Liver (tissue), 9 donors: ENCODE measurements around the gene PLN. TPM values are rescaled to one million over a fixed set of nuclear protein-coding genes. Genes with fewer than 3 reads are reported as not detected.

ENCODE experiments used
- DNase-seq: peaks from one replicate; pipeline ENCODE4 v3.0.0-alpha.2; 2017; ENCODE audit warnings: low spot score
- H3K27ac ChIP-seq, 2 donors: one replicate each; pipeline ENCODE4 v1.7.0; 2013; ENCODE audit warnings: inconsistent platforms in 2 of 2, low read length in 2 of 2, control low read depth in 1 of 2, low read depth in 1 of 2, mild to moderate bottlenecking in 1 of 2
- H3K27me3 ChIP-seq, 4 donors: one replicate each; pipeline versions ENCODE4 v1.6.1 to v1.7.0; 2013; ENCODE audit warnings: low read length in 3 of 4, inconsistent platforms in 1 of 4, mild to moderate bottlenecking in 1 of 4, moderate library complexity in 1 of 4; ENCODE audit not compliant: control insufficient read depth in 4 of 4, insufficient read depth in 4 of 4
- H3K36me3 ChIP-seq, 4 donors: one replicate each; pipeline versions ENCODE4 v1.6.1 to v1.7.0; 2013; ENCODE audit warnings: low read length in 3 of 4, mild to moderate bottlenecking in 3 of 4, low read depth in 1 of 4, moderate library complexity in 1 of 4; ENCODE audit not compliant: control insufficient read depth in 4 of 4, insufficient read depth in 3 of 4
- H3K4me1 ChIP-seq, 4 donors: one replicate each; pipeline versions ENCODE4 v1.6.1 to v1.7.0; 2013; ENCODE audit warnings: low read length in 3 of 4, mild to moderate bottlenecking in 3 of 4, moderate library complexity in 1 of 4; ENCODE audit not compliant: control insufficient read depth in 4 of 4, insufficient read depth in 4 of 4
- H3K4me3 ChIP-seq, 3 donors: one replicate each; pipeline versions ENCODE4 v1.6.1 to v1.7.0; 2013; ENCODE audit warnings: low read length in 3 of 3, control low read depth in 1 of 3, low read depth in 1 of 3, mild to moderate bottlenecking in 1 of 3
- H3K9ac ChIP-seq, 2 donors: one replicate each; pipeline ENCODE4 v1.7.0; 2013; ENCODE audit warnings: low read length in 2 of 2, mild to moderate bottlenecking in 2 of 2, moderate library complexity in 2 of 2, control low read depth in 1 of 2, low read depth in 1 of 2
- H3K9me3 ChIP-seq, 4 donors: one replicate each; pipeline versions ENCODE4 v1.6.1 to v1.7.0; 2013; ENCODE audit warnings: low read length in 3 of 4; ENCODE audit not compliant: control insufficient read depth in 4 of 4
- GABPA ChIP-seq, 2 donors: IDR thresholded peaks in 1 of 2; conservative IDR thresholded peaks in 1 of 2; 2 replicates each; pipeline ENCODE4 v1.6.1; 2016; ENCODE audit warnings: antibody characterized with exemption in 2 of 2, mild to moderate bottlenecking in 1 of 2, moderate library complexity in 1 of 2
- JUND ChIP-seq, 2 donors: IDR thresholded peaks; 2 replicates each; pipeline ENCODE4 v1.6.1; 2016; ENCODE audit warnings: antibody characterized with exemption in 2 of 2
- NR2F2 ChIP-seq: IDR thresholded peaks from 2 replicates; pipeline ENCODE4 v1.6.1; 2016; ENCODE audit warnings: antibody characterized with exemption
- RAD21 ChIP-seq, 2 donors: IDR thresholded peaks; 2 replicates each; pipeline ENCODE4 v1.6.1; 2016; ENCODE audit warnings: antibody characterized with exemption in 2 of 2, mild to moderate bottlenecking in 2 of 2
- SP1 ChIP-seq: IDR thresholded peaks from 2 replicates; pipeline ENCODE4 v1.6.1; 2018; ENCODE audit warnings: antibody characterized with exemption, mild to moderate bottlenecking
- TAF1 ChIP-seq: conservative IDR thresholded peaks from 2 replicates; pipeline ENCODE4 v1.6.1; 2016; ENCODE audit warnings: antibody characterized with exemption, mild to moderate bottlenecking
- whole genome bisulfite sequencing: extraction: QIAGEN DNeasy Blood & Tissue Kit; methylation state at CpG from one replicate; pipeline ENCODE4 v1.1.7; 2013; 5-methylcytosine and 5-hydroxymethylcytosine counted together
- polyA plus RNA-seq, 2 donors: library from polyadenylated mRNA; stranded (reverse) in 1 of 2; unstranded in 1 of 2; fragments of 200-250 nt in 1 of 2; fragments of >200 nt in 1 of 2; fragmentation: Nextera tagmentation in 1 of 2; extraction: Ambion mirVana in 1 of 2; gene quantifications; one replicate each; pipeline versions ENCODE4 v1.2.1 to v1.2.3, GENCODE V29; 2013 to 2015
- total RNA-seq, 2 donors: library from RNA; depleted of rRNA; stranded (reverse); fragments of >200 nt; gene quantifications; one replicate each; pipeline ENCODE4 v1.2.3, GENCODE V29; 2014
- TF ChIP-seq, protein P1 (sequence below): fragments of 150-350 bp; IDR thresholded peaks from 2 replicates; pipeline ENCODE4 v1.5.1; 2017; ENCODE audit warnings: improper control_type of control experiment, low read depth, low read length; ENCODE audit not compliant: missing input control
- donor health status: healthy.
- donor health status: healthy.
- donor health status: healthy.
- donor health status: healthy.
- donor health status: healthy.

The PLN gene
- total and polyA plus RNA-seq, 4 donors, result 0.14 to 1.3 (median 0.44) TPM

DNA sequence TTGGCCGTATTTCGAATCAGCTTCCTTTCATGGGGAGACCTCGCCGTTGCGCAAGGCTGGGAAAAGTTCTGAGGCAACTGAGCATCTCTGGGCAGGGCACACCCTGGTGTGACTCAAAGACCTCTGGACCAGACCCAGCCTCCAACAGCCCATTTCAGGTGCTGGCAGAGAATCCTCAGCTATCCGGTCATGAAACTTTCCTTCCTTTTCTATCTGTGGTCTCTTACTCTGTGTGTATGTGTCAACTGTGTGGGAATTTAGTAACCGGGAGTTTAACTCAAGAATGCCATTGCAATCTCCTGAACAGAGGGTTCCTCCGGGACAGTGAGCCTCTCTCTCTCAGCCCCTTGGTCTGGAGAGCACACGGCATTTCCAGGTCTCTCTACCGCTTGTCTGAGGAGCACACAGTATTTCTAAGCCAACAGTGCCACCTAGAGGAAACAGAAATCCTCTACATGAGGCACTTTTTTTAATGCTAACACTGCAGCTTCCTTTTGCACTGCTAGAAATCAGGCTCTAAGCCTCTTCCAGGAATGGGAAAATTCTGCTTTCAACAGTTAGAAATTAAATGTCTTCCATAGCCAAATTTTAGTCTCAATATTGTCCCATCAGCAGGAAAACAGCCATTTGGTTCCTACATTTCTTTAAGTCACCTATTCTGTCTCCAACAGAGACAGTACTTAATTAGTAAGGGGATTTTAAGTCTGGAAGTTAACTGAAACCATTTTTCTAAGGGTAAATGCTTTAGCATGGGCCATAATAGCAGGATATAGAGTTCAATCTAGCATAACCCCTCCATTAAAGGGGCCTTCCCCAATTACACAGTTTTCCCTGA, 32.7 kb downstream of the PLN start:
- Histone ChIP-seq H3K27ac (no peak overlapping the region), H3K9me3 (peaks cover 0 to 4% (median 2%) of the 10 kb centered on the region in 4 donors), H3K36me3 (no peaks in the 10 kb centered on the region), H3K9ac (no peak overlapping the region), H3K4me3 (no peak overlapping the region), H3K27me3 (no peaks in the 10 kb centered on the region), H3K4me1 (peaks cover 0 to 2% (median 0%) of the 10 kb centered on the region in 4 donors)
- no peak for DNase-seq
- TF ChIP-seq, protein P1, sequence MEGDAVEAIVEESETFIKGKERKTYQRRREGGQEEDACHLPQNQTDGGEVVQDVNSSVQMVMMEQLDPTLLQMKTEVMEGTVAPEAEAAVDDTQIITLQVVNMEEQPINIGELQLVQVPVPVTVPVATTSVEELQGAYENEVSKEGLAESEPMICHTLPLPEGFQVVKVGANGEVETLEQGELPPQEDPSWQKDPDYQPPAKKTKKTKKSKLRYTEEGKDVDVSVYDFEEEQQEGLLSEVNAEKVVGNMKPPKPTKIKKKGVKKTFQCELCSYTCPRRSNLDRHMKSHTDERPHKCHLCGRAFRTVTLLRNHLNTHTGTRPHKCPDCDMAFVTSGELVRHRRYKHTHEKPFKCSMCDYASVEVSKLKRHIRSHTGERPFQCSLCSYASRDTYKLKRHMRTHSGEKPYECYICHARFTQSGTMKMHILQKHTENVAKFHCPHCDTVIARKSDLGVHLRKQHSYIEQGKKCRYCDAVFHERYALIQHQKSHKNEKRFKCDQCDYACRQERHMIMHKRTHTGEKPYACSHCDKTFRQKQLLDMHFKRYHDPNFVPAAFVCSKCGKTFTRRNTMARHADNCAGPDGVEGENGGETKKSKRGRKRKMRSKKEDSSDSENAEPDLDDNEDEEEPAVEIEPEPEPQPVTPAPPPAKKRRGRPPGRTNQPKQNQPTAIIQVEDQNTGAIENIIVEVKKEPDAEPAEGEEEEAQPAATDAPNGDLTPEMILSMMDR, result peak; percentile 79
- TF ChIP-seq RAD21 (IDR thresholded peaks at IDR 0.05), result peak; percentile 91 to 92
- no peak for TF ChIP-seq NR2F2
- 56% methylated on average over 10 of the region's 10 CpGs for WGBS

DNA sequence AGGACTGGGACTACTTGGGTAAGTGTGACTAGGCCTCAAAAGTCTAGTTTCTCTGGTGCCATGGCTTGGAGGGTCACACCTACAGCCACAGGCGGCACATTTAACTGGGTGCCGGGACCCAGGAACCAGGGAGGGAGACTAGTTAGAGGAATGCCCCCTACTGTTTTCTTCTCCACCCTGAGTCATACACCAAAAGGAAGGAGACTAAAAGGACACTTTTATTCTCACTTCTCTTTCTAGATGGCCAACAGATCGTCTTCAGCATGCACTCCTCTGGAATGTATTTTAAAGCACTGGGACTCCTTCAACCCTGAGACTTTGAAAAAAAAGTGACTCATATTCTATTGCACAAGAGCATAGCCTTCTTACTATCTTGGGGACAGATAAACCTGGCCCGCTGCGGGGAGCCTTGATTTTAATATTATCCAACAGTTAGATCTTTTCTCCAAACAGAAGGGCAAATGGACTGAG, 33.4 kb downstream of the PLN start:
- Histone ChIP-seq H3K27me3 (no peaks in the 10 kb centered on the region), H3K36me3 (no peaks in the 10 kb centered on the region), H3K9ac (no peak overlapping the region), H3K27ac (no peak overlapping the region), H3K4me1 (peaks cover 0 to 2% (median 0%) of the 10 kb centered on the region in 4 donors), H3K9me3 (peaks cover 0 to 4% (median 2%) of the 10 kb centered on the region in 4 donors), H3K4me3 (no peak overlapping the region)
- WGBS, result 85% methylated on average over 5 of the region's 5 CpGs
- TF ChIP-seq JUND (IDR thresholded peaks at IDR 0.05) (no peak), GABPA (IDR thresholded peaks at IDR 0.05 in 1 of 2, conservative IDR thresholded peaks at IDR 0.05 in 1 of 2) (no peak)
- TF ChIP-seq, protein P1, result no peak
- no peak for DNase-seq

DNA sequence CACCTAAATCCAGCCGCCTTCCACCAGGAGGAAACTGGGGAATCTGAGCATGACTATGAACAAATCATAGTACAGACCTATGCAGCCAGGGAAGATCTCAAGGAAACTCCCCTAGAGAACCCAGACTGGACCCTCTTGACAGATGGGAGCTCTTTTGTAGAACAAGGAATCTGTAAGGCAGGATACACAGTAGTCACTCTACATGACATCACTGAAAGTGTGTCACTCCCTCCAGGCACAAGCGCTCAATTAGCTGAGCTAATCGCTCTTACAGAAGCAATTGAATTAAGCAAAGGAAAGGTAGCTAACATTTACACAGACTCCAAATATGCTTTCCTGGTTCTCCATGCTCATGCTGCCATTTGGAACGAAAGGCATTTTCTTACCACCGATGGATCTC, 36.8 kb downstream of the PLN start:
- WGBS, result 95% methylated on average over 5 of the region's 5 CpGs
- H3K4me3 ChIP-seq, result no peak overlapping the region
- H3K4me1 ChIP-seq, result peaks cover 0 to 3% (median 1%) of the 10 kb centered on the region in 4 donors
- TF ChIP-seq TAF1 (no peak), SP1 (no peak)
- H3K9ac ChIP-seq, result no peak overlapping the region
- H3K9me3 ChIP-seq, result no peaks in the 10 kb centered on the region
- no peaks in the 10 kb centered on the region for H3K36me3 ChIP-seq
- no peaks in the 10 kb centered on the region for H3K27me3 ChIP-seq
- H3K27ac ChIP-seq, result no peak overlapping the region
- DNase-seq, result no peak
